ENCODE measurements around the gene PDLIM7.
A peak's percentile ranks its signal among the peaks of the same experiment; 100 is the strongest.

The PDLIM7 gene

GRCh38 chr5:177501874-177502678, 4.7 kb upstream of the PDLIM7 start:
- peaks cover 14% of the 10 kb centered on the region for H3K4me1 ChIP-seq (ENCODE audit: control insufficient read depth, insufficient read depth, low read length)
- H3K4me3 ChIP-seq (ENCODE audit: low read depth, low read length), result no peak overlapping the region
- H3K27me3 ChIP-seq (ENCODE audit: control insufficient read depth, insufficient read depth, low read length), result peaks cover 12% of the 10 kb centered on the region
- H3K9ac ChIP-seq (ENCODE audit: low read depth, low read length), result peak overlapping the region; percentile 37
- H3K9me3 ChIP-seq (ENCODE audit: control insufficient read depth, insufficient read depth, low read length), result no peaks in the 10 kb centered on the region
- peaks cover 6% of the 10 kb centered on the region for H3K36me3 ChIP-seq (ENCODE audit: control insufficient read depth, insufficient read depth, low read length)

GRCh38 chr5:177500685-177501522, 3.5 kb upstream of the PDLIM7 start:
- Histone ChIP-seq H3K9me3 (ENCODE audit: control insufficient read depth, insufficient read depth, low read length) (no peaks in the 10 kb centered on the region), H3K9ac (ENCODE audit: low read depth, low read length) (no peak overlapping the region), H3K4me1 (ENCODE audit: control insufficient read depth, insufficient read depth, low read length) (peaks cover 16% of the 10 kb centered on the region), H3K27me3 (ENCODE audit: control insufficient read depth, insufficient read depth, low read length) (peaks cover 12% of the 10 kb centered on the region), H3K36me3 (ENCODE audit: control insufficient read depth, insufficient read depth, low read length) (peaks cover 6% of the 10 kb centered on the region), H3K4me3 (ENCODE audit: low read depth, low read length) (no peak overlapping the region)

DNA sequence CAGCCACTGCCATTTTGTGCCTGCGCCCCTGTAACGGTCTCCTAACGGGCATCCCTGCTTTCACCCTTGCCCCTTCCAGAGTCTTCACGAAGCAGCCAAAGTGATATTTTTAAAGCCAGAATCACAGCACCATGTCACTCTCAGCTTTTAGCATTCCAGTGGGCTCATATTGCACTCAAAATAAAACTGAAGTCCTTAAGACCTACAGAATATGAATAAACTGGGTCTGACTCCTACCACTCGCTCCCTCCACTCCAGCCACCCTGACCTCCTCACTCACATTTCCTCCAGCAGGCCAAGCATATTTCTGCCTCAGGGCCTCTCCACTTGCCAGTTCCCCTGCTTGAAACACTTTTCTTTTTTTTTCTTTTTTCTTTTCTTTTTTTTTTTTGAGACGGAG, 2.4 kb upstream of the PDLIM7 start:
- Histone ChIP-seq H3K4me1 (ENCODE audit: control insufficient read depth, insufficient read depth, low read length) (peaks cover 24% of the 10 kb centered on the region), H3K9ac (ENCODE audit: low read depth, low read length) (no peak overlapping the region), H3K36me3 (ENCODE audit: control insufficient read depth, insufficient read depth, low read length) (peaks cover 10% of the 10 kb centered on the region), H3K27me3 (ENCODE audit: control insufficient read depth, insufficient read depth, low read length) (peaks cover 12% of the 10 kb centered on the region), H3K9me3 (ENCODE audit: control insufficient read depth, insufficient read depth, low read length) (no peaks in the 10 kb centered on the region), H3K4me3 (ENCODE audit: low read depth, low read length) (no peak overlapping the region)

DNA sequence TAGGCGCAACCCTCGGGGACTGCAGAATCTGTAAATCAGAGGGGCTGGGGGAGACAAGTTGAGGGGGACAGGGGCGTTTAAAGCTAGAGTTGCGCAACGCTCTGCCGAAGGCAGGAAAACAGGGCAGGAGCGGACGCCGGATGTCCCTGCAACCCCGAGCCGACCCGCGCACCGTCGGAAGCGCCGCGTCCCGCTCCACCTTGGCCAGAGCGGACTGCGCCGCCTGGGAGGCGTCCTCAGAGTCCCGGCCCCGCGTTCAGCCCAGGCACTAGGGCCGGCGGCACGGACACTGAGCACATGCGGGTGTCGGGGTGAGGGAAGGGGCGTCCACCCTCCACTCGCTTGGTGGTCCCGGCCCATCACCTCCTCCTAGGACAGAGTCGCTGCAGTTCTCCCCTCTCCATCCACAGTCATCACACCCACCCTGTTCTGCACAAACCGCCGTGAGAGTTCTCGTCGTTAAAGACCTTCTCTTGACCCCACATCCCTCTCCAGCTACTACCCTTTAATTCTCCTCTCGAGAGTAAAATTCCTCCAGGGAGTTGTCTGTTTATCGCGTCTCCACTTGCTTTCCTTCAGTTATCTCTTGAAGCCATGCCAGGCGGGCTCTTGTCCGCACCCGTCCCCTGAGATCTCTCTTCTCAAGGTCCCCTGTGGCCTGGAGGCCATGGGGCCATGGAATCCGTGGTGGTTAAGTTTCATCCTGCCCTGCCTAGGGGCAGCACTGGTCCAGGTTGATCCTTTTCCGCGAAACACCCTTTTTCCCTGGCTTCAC, 796 bp upstream of the PDLIM7 start:
- Histone ChIP-seq H3K27me3 (ENCODE audit: control insufficient read depth, insufficient read depth, low read length) (peaks cover 12% of the 10 kb centered on the region), H3K9ac (ENCODE audit: low read depth, low read length) (peak overlapping the region; percentile 54), H3K9me3 (ENCODE audit: control insufficient read depth, insufficient read depth, low read length) (no peaks in the 10 kb centered on the region), H3K4me3 (ENCODE audit: low read depth, low read length) (peak overlapping the region; percentile 57), H3K4me1 (ENCODE audit: control insufficient read depth, insufficient read depth, low read length) (peaks cover 24% of the 10 kb centered on the region), H3K36me3 (ENCODE audit: control insufficient read depth, insufficient read depth, low read length) (peaks cover 4% of the 10 kb centered on the region)

DNA sequence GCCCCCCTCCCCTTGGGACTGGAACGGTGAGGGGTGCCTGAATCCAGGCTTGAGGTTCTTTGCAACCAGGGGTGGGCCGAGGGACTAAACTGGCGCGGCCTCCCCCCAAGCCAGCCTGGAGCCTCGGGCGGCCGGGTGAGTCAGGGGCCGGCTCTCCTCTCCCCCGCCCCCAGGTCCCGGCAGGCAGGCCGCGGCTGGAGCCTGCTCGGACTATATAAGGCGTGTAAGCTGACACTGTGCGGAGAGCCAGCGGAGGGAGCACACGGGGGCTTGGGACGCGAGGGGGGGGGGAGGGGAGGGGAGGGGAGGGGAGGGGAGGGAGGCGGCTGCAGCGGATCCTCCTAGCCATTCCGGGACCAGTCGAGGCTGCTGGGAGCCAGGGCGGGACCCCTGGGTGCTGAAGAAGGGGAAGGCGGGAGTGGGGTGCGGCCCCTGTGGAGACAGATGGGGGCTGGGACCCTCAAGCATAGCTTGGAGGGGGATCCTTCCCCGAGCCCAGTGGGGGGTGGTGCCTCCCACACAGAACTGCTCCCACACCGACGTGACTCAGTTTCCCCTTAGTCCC, 595 bp downstream of the PDLIM7 start:
- Histone ChIP-seq H3K36me3 (ENCODE audit: control insufficient read depth, insufficient read depth, low read length) (peaks cover 7% of the 10 kb centered on the region), H3K4me1 (ENCODE audit: control insufficient read depth, insufficient read depth, low read length) (peaks cover 24% of the 10 kb centered on the region), H3K27me3 (ENCODE audit: control insufficient read depth, insufficient read depth, low read length) (peaks cover 12% of the 10 kb centered on the region), H3K9me3 (ENCODE audit: control insufficient read depth, insufficient read depth, low read length) (no peaks in the 10 kb centered on the region), H3K4me3 (ENCODE audit: low read depth, low read length) (peak overlapping the region; percentile 70), H3K9ac (ENCODE audit: low read depth, low read length) (peak overlapping the region; percentile 91)

DNA sequence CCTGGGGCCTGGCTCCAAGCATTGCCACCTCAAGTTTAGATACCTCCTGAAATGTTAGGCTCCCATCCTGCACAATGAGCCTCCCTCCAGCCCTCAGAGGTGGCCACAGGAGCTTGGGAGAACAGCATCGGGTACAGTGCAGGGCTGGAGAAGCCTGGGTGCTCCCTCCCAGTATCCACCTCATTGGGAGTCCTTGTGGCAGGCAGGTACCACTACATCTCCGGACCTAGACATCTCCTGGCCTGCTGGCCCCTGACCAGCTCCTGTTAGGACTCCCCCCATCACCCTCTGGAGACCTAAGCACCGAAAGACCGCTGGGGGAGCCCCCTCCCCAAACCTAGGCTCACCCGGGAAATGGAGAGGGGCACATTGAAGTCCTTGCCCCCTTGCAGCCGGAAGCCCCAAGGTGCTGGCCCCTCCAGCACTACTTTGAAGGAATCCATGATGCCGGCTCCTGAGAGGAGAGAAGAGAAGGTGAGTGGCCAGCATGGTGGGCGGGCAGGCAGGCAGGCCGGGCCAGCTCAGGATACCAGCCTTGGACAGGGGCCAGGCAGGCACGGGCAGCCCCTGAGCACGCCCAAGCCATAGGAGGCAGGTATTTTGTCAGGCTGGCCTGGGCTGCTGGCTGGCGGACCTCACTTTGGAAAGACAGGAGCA, 1.2 kb downstream of the PDLIM7 start:
- Histone ChIP-seq H3K4me3 (ENCODE audit: low read depth, low read length) (peak overlapping the region; percentile 70), H3K9ac (ENCODE audit: low read depth, low read length) (peak overlapping the region; percentile 91), H3K4me1 (ENCODE audit: control insufficient read depth, insufficient read depth, low read length) (peaks cover 23% of the 10 kb centered on the region), H3K9me3 (ENCODE audit: control insufficient read depth, insufficient read depth, low read length) (no peaks in the 10 kb centered on the region), H3K27me3 (ENCODE audit: control insufficient read depth, insufficient read depth, low read length) (peaks cover 12% of the 10 kb centered on the region), H3K36me3 (ENCODE audit: control insufficient read depth, insufficient read depth, low read length) (peaks cover 9% of the 10 kb centered on the region)

DNA sequence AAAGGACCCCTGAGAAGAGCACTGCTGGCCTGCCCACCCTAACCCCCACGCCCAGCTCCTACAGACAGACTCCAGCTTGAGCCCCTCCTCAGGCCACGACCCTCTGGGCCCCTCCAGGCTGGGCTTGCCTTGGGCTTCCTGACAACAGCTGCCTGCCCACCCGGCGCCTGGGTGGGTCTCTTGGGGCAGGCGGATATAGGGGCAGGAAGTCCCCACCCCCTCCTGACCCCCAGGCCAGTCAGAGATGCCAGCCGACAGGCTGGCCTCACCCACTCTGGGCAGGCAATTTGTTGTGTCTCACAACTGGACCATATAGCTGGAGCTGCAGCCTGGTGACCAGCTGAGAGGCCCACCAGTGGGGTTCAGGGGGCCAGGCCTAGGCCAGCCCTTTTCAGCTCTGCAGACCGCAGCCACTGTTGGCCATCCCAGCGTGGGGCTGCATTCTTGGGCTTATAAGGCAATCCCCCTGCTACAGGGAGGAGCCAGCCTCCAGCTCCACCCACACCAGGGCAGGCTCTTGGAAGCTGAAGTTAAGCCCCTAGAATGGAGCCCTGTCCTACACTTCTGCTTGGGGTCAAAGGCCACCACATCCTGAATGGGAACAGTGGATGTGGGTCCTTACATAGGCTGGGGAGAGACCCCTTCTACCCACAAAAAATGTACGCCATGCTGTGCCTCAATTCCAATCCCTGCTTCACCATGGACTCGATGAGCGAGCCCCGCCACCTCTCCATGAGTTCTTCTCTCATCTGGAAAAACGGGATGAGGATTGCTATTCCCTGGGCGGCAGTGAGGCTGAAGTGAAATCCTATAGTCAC, 2.0 kb downstream of the PDLIM7 start:
- Histone ChIP-seq H3K36me3 (ENCODE audit: control insufficient read depth, insufficient read depth, low read length) (peaks cover 16% of the 10 kb centered on the region), H3K4me3 (ENCODE audit: low read depth, low read length) (peak overlapping the region; percentile 70), H3K4me1 (ENCODE audit: control insufficient read depth, insufficient read depth, low read length) (peaks cover 19% of the 10 kb centered on the region), H3K27me3 (ENCODE audit: control insufficient read depth, insufficient read depth, low read length) (peaks cover 12% of the 10 kb centered on the region), H3K9ac (ENCODE audit: low read depth, low read length) (peak overlapping the region; percentile 91), H3K9me3 (ENCODE audit: control insufficient read depth, insufficient read depth, low read length) (no peaks in the 10 kb centered on the region)

GRCh38 chr5:177494346-177495195, 2.8 kb downstream of the PDLIM7 start:
- H3K36me3 ChIP-seq (ENCODE audit: control insufficient read depth, insufficient read depth, low read length), result peaks cover 25% of the 10 kb centered on the region
- peaks cover 12% of the 10 kb centered on the region for H3K27me3 ChIP-seq (ENCODE audit: control insufficient read depth, insufficient read depth, low read length)
- peak overlapping the region; percentile 70 for H3K4me3 ChIP-seq (ENCODE audit: low read depth, low read length)
- H3K4me1 ChIP-seq (ENCODE audit: control insufficient read depth, insufficient read depth, low read length), result peaks cover 19% of the 10 kb centered on the region
- no peaks in the 10 kb centered on the region for H3K9me3 ChIP-seq (ENCODE audit: control insufficient read depth, insufficient read depth, low read length)
- H3K9ac ChIP-seq (ENCODE audit: low read depth, low read length), result peak overlapping the region; percentile 32

GRCh38 chr5:177493795-177494345, 3.5 kb downstream of the PDLIM7 start:
- Histone ChIP-seq H3K9ac (ENCODE audit: low read depth, low read length) (no peak overlapping the region), H3K4me3 (ENCODE audit: low read depth, low read length) (no peak overlapping the region), H3K36me3 (ENCODE audit: control insufficient read depth, insufficient read depth, low read length) (peaks cover 32% of the 10 kb centered on the region)

More at GRCh38 chr5:177493795-177494345, 3.5 kb downstream of the PDLIM7 start:
- Histone ChIP-seq H3K4me1 (ENCODE audit: control insufficient read depth, insufficient read depth, low read length) (peaks cover 19% of the 10 kb centered on the region), H3K9me3 (ENCODE audit: control insufficient read depth, insufficient read depth, low read length) (no peaks in the 10 kb centered on the region), H3K27me3 (ENCODE audit: control insufficient read depth, insufficient read depth, low read length) (peaks cover 8% of the 10 kb centered on the region)
